HG03060 (cell line): ENCODE measurements around the gene COQ5.
A peak's percentile ranks its signal among the peaks of the same experiment; 100 is the strongest.

Source experiments
- ATAC-seq: cut with Tn5 transposase; IDR thresholded peaks from one replicate; pipeline ENCODE4 v1.9.1; 2021; ENCODE audit warnings: low read depth, moderate number of reproducible peaks; ENCODE audit not compliant: unreplicated experiment

The COQ5 gene

DNA sequence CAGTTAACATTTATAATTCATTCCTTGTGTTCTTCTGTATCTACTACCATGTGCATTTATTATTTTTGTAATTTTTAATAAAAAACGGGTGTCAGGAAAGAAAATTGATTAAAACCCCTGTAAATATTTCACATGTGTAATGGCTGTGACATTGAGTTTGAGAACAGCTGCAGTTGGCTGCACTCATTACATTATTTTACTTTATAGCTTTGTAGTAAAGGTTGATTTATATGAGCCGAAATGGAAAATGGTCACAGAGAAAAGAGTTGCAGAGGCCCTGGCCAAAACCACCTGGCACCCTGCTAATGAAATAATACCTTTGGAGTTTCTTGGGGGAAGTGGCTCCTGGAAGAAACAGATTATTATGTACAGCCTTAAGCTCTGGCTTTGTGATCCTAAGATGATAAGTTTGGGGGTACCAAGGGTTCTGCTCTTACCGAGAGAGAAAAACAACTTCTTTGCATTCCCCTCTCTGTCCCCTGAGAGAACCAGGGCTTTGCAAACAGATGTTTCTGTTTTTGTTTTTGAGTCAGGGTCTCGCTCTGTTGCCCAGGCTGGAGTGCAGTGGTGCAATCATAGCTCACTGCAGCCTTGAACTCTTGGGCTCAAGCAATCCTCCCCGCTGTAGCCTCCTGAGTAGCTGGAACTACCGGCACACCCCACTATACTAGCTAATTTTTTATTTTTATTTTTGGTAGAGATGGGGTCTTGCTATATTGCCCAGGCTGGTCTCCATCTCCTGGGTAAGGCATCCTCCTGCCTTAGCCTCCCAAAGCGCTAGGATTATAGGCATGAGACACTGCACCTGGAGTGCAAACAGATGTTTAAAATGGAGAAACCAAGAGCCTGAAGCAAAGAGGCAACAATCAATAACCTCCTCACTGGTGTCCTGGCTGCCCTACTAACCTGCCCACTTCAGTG lies 42.7 kb downstream of the COQ5 start:
- ATAC-seq: no peak

DNA sequence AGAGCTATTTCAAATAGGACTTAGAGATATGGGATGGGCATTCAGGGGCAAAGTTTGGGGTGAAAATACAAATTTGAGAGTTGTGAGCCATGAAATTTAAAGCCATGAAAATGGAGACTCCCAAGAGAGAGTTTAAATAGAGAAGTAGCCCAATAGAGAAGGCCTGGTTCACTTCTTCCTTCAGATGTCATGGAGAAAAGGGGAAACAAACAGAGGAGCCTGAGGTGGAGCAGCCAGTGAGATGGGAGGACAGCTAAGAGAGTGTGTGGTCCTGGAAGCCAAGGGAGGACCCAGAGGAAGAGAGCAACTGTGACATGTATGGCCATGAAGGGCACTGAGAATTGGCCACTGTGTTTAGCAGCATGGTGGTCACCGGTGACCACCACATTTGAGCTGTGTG lies 45.3 kb downstream of the COQ5 start:
- no peak for ATAC-seq

DNA sequence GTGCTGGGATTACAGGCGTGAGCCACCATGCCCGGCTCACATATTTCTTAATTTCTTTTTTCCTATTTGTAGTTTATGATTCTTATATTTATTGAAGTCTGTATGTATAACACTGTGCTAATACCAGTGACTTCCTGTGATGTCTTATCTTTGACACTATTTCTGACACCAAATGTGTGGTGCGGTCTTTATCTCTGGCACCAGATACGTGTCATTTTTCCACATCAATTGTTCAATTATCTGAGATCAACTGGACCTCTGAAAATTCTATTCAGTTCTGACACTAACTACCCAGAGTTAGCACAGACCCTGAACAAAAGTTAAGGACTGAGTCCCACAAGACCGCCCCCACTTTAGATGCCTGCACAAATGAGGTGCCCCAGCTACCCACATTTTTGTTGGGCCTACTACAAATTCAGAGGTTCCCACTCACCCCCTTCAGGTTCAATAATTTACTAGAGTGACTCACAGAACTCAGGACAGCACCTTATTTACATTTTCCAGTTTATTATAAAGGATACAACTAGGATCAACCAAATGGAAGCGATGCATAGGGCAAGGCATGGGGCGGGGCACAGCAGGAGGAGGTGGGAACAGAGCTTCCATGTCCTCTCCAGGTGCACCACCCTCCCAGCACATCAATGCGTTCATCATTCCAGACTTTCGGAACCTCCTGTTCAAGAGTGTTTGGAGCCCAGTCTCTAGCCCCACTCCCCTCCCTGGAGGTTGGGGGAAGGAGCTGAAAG lies 47.8 kb downstream of the COQ5 start:
- no peak for ATAC-seq

DNA sequence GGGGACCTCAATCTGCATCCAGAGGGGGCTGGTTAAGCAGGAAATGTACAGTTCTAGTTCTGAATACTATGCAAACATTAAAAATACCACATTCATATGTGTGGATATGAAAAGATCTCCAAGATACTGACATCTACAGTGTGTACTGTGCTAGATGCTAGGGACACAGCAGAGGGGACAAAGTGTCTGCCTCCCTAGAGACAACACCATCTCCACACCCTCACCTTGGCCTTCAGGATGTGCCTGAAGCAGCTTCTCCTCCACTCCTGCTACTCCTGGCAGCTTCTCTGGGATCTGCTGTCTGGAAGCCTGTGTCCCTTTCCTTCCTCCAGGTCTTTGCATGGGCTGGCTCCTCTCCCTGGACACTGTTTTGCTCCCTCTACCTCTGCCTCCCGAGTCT lies 48.7 kb downstream of the COQ5 start:
- ATAC-seq: no peak

DNA sequence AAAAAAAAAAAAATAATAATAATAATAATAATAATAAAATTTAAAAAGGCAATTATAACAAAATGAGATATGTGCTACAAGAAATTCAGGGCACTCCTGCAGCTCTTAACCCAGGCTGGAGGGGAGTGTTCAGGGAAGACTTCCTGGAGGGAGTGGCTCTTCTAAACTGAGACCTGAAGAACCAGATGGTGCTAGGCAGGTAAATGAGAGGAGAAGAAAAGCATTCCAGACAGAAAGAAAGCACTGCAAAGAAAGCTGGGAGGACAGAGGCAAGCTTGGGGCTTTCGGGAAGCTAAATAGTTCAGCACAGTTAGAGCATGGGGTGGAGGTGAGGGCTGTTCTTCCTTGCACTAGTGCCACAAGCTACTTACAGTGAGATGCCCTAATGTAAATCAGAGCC lies 49.5 kb downstream of the COQ5 start:
- no peak for ATAC-seq

DNA sequence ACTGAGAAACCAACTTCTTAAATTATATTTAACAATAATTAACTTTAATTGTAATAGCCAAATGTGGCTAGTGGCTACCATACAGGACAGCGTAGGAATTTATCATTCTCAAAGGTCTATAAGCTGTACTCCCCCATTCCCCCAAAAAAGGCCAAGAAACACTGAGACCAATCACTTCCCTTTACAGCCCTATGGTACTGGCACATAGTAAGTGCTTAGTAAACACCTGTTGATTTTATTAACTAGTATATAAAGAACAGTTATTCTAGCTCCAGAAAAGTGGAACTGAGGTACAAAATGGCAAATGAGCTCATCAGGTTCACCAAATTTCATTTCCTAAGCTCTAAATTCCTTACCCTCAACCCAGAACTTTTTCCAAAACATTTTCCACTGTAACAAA lies 53.3 kb downstream of the COQ5 start:
- no peak for ATAC-seq

DNA sequence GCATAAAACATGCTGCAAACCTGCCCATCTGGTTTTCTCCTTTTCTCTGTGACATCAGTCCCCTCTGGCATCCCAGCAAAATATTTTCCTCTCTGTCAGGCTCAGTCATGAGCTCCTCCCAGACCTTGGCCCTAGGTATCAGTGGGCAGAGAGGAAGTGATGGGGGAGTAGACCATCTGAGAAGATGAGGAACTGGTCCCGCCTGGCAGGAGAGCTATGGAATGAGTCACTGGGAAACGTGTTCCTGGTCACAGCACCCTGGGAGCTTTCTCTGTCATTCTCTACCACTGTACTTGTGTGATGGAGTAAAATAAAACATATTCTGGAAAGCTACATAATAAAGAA lies 54.4 kb downstream of the COQ5 start:
- no peak for ATAC-seq

DNA sequence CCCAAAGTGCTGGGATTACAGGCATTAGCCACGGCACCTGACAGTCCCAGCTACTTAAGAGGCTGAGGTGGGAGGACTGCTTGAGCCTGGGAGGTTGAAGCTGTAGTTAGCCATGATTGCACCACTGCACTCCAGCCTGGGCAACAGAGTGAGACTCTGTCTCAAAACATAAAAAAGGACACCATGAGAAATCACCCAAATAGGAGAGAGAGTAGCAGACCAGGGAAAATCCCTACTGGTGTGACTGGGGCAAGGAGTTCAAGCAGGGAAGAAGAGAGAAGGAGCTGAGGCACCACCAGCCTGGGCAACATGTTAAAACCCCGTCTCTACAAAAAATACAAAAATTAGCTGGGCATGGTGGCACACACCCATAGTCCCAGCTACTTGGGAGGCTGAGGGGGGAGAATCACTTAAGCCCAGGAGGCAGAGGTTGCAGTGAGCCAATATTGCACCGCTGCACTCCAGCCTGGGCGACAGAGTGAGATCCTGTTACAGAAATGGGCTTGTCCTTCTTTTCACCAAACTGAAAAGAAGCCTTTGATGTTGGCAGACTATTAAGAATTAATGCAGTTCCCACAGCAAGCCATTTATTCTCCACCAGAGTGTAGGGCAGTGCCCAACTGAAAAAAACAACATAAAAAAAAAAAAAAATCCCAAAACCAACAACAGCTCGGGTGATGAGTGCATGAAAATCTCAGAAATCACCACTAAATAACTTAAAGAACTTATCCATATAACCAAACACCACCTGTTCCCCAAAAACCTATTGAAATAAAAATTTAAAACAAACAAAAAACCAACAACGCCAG lies 54.9 kb downstream of the COQ5 start:
- ATAC-seq: no peak

DNA sequence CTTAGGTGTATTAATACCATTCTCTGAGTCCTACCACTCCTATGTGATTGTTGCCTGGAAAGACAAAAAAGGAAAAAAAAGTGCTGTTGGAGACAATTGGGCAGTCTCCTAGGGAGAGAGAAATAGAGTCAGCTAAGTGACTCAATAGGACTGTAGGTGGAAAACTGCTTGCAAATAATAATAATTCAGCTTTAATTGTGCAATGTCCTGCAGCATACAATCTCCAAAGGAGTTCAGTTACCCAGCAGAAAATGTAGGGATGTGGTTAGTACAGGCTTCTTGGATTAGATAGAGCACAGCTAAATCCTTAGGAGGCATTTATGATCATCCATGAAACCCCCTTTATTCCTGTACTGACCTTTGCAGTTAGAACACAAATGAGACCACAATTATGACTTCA lies 56.4 kb downstream of the COQ5 start:
- no peak for ATAC-seq

DNA sequence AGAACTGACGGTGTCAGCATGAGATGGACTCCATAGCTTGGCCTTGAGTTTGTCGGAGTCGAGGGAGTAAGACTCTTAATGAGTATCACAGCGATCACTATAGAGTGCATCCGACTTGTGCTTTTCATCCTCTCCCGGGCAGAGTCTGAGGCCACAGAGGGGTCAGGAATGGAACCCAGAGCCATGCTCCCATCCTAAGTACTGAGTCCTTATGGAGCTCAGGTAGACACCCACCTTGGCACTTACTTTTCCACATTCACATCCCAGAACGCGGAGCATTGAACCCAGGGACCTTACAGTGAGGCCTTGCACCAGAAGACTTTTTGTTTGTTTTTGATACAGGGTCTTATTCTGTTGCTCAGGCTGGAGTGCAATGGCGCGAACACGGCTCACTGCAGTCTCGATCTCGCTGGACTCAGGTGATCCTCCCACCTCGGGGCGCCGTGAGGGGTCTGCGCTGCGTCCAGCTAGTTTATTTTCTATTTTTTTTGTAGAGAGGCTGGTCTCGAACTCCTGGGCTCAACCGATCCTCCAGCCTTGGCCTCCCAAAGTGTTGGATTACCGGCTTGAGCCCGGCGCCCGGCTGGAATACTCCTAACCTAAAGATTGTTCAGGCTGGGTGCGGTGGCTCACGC lies 58.7 kb downstream of the COQ5 start:
- no peak for ATAC-seq

DNA sequence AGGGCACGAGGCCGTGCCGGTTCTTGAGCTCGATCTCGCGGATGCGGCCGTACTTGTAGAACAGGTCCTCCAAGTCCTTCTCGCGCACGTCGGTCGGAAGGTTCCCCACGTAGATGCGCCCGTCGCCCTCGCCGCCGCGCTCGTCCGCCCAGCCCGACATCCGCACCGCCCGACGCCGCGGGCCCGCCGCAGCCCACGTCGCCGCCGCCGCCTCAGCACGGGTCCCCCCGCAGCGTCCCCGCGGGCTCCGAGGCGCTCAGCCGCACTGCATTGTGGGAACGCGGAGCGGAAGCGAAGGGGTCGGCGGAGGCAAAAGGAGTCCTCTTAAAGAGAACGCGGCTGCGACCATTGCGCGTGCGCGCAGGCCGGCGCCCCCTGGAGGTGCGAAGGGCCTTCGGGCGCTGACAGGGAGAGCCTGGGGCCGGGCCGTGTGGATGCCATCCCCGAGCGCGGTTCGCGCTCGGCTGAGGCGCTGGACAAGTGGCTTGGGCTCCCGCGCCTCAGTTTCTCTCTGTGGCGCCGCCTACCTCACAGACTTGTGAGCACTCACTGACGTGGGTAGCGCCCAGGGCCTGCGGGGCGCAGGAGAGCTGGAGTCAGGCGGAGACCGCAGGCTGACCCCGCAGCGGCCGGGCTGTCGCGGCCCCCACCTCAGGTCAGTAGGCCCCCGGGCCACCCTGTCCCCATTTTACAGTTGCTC lies 59.4 kb downstream of the COQ5 start, which contains the start of gene SRSF9:
SRSF9 (minus strand) TSS at position 299 of the 700 bp plus-strand sequence; CDS start at position 160, 139 bp downstream.
- peak; percentile 87 for ATAC-seq

DNA sequence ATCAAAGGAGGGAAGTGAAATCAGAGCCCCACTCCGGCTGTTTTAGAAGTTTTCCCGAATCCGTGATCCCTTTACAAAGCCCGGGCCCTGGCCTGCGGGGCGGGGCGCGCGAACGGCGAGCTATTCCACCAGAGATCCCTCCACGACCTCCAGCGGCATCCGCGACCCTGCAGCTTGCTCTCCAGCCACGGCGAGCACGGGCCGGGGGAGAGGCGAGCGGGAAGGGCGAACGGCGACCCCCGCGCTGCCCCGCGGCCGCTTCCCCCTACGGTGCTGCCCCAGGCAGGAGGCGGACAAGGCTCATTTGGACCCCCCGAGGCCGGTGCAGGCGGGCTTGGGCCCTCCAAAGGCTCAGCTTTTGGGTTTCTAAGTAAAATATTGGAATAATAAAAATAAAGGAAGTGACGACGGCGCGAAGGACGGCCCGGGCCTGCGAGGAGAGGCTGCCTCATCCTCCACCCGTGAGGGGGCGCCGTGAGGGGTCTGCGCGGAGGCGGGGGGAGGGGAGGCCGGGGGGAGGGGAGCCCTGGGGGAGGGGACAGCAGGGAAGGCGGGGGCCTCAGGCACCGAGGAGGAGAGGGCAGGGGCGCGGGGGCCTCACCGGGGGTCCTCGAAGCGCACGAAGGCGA lies 60.0 kb downstream of the COQ5 start:
- ATAC-seq: no peak

DNA sequence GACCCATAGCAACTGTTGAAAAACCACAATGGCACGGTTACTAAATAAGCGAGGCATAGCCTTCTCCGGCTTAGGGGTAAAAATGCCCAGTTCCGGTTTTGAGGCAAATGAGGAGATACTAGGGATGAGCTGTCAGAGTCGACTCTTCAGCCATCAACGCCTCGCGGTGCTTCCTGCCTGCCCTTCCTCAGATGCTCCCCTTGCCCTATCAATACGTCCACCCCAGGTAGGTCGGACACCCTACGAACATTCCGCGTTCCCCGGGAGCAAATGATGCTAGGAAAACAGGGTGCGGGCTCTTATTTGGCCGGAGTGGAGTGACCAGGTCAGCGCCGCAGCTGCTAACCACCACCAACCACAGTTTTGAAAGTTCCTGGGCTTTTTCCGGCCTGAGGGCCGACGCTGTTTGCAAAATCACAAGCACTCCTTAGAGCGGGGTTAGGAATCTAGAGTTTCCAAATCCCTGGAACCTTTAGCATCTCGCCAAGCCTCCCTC lies 60.6 kb downstream of the COQ5 start:
- no peak for ATAC-seq

DNA sequence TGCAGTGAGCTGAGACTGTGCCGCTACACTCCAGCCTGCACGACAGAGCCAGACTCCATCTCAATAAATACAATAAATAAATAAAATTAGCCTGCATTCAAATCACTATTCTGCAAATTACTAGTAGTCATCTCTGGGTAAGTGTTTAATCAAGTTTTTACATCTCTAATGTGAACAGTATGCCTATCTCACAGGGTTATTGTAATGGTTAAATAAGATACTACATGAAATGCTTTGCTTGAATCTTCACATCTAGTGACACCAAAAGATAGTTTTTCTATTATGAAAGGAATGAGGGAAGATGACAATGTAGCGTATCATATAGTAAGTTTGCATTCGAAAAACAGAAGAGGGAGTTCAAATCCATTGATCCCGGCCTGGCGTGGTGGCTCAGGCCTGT lies 61.5 kb downstream of the COQ5 start:
- ATAC-seq: no peak

DNA sequence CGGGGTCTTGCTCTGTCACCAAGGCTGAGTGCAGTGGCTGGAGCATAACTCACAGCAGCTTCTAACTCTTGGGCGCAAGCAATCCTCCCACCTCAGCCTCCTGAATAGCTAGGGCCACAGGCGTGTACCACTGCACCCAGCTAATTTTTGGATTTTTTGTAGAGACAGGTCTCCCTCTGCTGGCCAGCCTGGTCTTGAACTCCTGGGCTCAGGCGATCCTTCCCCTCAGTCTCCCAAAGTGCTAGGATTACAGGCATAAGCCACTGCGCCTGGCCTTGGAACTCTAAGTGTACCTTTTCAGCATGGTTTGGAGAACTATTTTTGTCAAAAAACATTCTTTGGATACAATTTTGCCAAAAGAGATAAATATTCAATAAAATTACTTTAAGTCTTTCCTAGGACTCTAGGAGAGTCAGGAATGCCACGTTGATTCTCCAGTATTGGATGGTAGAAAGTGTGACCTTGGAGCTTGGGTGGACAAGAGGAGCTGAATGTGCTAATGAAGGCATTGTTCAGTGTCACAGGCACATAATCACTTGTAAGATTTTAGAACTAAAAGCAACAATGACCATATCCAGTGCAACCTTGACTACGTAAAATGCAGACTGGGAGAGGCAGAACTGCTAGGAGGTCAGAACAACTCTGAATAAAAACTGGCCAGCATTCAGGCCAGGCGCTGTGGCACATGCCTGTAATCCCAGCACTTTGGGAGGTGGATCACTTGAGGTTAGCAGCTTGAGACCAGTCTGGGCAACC lies 62.2 kb downstream of the COQ5 start:
- ATAC-seq: no peak

DNA sequence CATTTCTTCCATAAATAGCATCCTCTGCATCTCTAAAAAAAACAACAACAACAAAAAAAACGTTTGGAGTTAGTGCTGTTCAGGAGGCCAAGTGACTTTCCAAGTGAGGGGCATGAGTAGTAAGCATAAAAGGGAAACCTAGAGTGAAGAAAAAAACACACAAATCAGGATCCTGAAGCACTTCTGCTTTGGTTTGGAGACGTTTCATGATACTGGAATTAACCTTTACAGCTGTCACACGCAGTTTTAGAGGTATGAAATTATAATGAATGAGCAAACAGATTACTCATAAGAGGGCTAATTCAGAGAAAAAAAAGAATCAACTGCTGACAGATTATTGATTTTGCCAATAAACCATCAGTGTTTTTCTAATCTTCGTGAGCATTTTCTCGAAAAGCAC lies 63.2 kb downstream of the COQ5 start:
- ATAC-seq: no peak

DNA sequence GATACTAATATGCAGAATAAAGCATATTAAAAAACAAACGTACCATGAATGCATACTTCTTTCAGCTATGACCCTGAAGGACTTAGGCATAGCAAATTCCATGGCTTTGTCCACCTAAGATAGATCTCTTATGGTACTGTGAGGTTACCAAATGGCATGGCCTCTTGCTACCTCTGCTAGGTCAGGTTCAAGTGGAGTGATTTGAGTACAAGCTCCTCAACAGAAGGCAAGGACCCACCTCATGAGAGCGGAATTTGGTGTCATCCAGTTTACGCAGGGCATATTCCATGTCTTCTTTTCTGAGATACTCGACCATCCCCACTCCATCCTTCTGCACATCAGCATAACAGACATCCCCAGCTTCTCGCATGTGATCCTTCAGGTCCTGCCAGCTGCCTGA lies 65.2 kb downstream of the COQ5 start:
- ATAC-seq: no peak

DNA sequence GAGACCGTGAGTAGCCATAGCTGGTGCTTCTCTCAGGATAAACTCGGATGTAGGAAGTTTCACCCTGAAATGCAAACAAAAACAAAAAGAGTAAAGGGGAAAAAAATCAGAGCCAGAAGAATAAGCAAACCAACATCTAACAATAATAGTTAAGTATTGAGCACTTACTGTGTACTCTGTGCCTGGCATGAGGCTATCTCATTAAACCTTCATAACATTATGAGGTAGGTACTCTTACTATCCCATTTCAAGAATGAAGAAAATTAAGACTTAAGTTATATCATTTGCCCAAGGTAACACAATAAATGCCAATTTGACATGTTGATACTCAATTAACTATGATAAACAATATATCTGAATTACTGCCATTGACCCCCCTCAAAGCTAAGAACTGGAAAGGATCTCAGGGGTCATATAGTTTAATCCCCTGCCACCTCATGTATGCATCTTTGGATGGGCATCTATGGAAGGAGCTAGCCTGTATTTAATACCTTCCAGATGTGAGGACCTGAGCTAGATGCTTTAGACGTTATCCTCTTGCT lies 66.8 kb downstream of the COQ5 start:
- no peak for ATAC-seq
